ENCODE data around the gene TMEM74B. TPM values are rescaled to one million over a fixed set of nuclear protein-coding genes. Genes with fewer than 3 reads are reported as not detected.

The TMEM74B gene
- total and polyA plus RNA-seq, 2 of the 8 experiments (the other 6 are each of a cell fraction or from before 2014, with no cell fraction given) = 4.0 to 6.4 TPM

- TF ChIP-seq KDM1A (IDR thresholded peaks at IDR 0.05; ENCODE audit: borderline replicate concordance, low read length) (no peak), RAD21 (IDR thresholded peaks at IDR 0.05 in 1 of 2, conservative IDR thresholded peaks at IDR 0.05 in 1 of 2; ENCODE audit: low read depth in 2 of 2, low read length in 2 of 2) (no peak)
Measured at GRCh38 chr20:1163653-1164052, 21.1 kb downstream of the TMEM74B start (continued).
